ENCODE results near the gene ARHGAP26. TPM values are rescaled to one million over a fixed set of nuclear protein-coding genes. Genes with fewer than 3 reads are reported as not detected.

Gene ARHGAP26
- total and polyA plus RNA-seq, 12 donors = 7.5 to 45.8 (median 37.2) TPM

- intact Hi-C loops (cut with DNase I) = loop anchor here in 3 of 10 donors (5.0 to 10.0 kb wide), 3 partner anchors 37 to 46 kb away; no protein-coding TSS in a partner anchor
- no peaks in the 10 kb centered on the region for H3K27me3 ChIP-seq
- peaks cover 0 to 10% (median 0%) of the 10 kb centered on the region in 11 donors for H3K9me3 ChIP-seq
- no peak overlapping the region for H3K4me3 ChIP-seq
- H3K36me3 ChIP-seq = no peaks in the 10 kb centered on the region
- peaks cover 25 to 97% (median 74%) of the 10 kb centered on the region in 9 donors for H3K4me1 ChIP-seq
- no peak for TF ChIP-seq CTCF (IDR thresholded peaks at IDR 0.05)
- peak overlapping the region in 2 of 10 donors; percentile 6 to 91 for H3K27ac ChIP-seq
- ATAC-seq (no peak), DNase-seq (no peak)
Measured at GRCh38 chr5:142819292-142819691, 49.1 kb downstream of the ARHGAP26 start.

- H3K9me3 ChIP-seq = peaks cover 0 to 10% (median 0%) of the 10 kb centered on the region in 11 donors
- H3K27ac ChIP-seq = peak overlapping the region in 1 of 10 donors; percentile 91
- intact Hi-C loops (cut with DNase I) = loop anchor here in 3 of 10 donors (5.0 to 10.0 kb wide), 3 partner anchors 38 to 45 kb away; no protein-coding TSS in a partner anchor
- WGBS, 2 donors = 54 to 63% methylated on average over 4 of the region's 4 CpGs
- no peaks in the 10 kb centered on the region for H3K27me3 ChIP-seq
- peaks cover 21 to 97% (median 74%) of the 10 kb centered on the region in 9 donors for H3K4me1 ChIP-seq
- no peak for TF ChIP-seq CTCF (IDR thresholded peaks at IDR 0.05)
- DNase-seq (no peak), ATAC-seq (no peak)
- H3K36me3 ChIP-seq = no peaks in the 10 kb centered on the region
- no peak overlapping the region for H3K4me3 ChIP-seq
Measured at GRCh38 chr5:142819825-142820224, 49.6 kb downstream of the ARHGAP26 start.

- Histone ChIP-seq H3K27ac (no peak overlapping the region), H3K4me1 (peaks cover 23 to 97% (median 74%) of the 10 kb centered on the region in 9 donors), H3K9me3 (peaks cover 0 to 10% (median 0%) of the 10 kb centered on the region in 11 donors), H3K36me3 (no peaks in the 10 kb centered on the region), H3K4me3 (no peak overlapping the region), H3K27me3 (no peaks in the 10 kb centered on the region)
- ATAC-seq = no peak
- 96 to 97% methylated on average over 5 of the region's 5 CpGs for WGBS, 2 donors
- TF ChIP-seq CTCF (IDR thresholded peaks at IDR 0.05) = no peak
- DNase-seq = no peak
- intact Hi-C loops (cut with DNase I) = no loop called here
Measured at GRCh38 chr5:142820447-142820846, 50.3 kb downstream of the ARHGAP26 start.

DNA sequence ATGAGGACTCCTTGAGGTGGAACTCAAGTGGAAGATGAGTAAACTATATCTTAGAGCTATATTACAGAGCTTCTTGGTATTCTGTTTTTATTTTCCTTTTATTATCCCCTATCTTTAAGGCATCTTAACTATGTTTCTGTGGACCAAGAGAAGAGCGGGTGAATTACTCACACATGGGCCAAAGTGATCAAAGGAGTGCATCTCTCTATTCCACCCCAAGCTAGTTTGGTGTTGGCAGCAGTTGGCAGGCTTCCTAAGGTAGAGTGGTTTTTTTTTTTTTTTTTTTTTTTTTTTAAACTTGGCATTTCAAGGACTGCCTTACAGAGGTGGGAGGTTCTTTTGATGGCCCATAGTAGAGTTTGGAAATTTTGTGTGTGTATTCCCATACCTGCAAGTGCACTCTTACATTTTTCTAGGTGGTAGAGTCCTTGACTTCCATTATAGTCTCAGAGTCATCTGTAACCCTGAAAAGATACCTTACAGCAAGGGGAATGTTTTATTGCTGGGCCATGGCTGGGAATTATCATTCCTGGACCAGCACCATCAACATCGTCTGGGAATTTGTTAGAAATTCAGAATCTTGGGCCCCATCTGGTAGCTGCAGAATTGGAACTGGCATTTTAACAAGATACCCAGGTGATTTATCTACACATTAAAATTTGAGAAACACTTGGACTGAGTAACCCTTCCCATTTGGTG, 51.0 kb downstream of the ARHGAP26 start:
- Histone ChIP-seq H3K27ac (peak overlapping the region in 1 of 10 donors; percentile 64), H3K9me3 (peaks cover 0 to 10% (median 0%) of the 10 kb centered on the region in 11 donors), H3K27me3 (no peaks in the 10 kb centered on the region), H3K36me3 (no peaks in the 10 kb centered on the region), H3K4me3 (no peak overlapping the region), H3K4me1 (peaks cover 25 to 97% (median 74%) of the 10 kb centered on the region in 9 donors)
- 98 to 100% methylated on average over 2 of the region's 2 CpGs for WGBS, 2 donors
- DNase-seq (no peak), ATAC-seq (no peak)
- intact Hi-C loops (cut with DNase I) = no loop called here
- TF ChIP-seq CTCF (IDR thresholded peaks at IDR 0.05) = no peak

All from heart right ventricle (tissue), 16 donors.